Adipocyte (in vitro differentiated cells): ENCODE results near the gene CHPF.

Experiments used
- DNase-seq: peaks from one replicate; pipeline ENCODE4 v3.0.0-alpha.2; 2015; ENCODE audit warnings: low read depth
- H3K27me3 ChIP-seq: replicated peaks from 2 replicates; pipeline ENCODE4 v1.7.0; 2013; ENCODE audit warnings: mild to moderate bottlenecking, low read length, moderate library complexity; ENCODE audit not compliant: control insufficient read depth, insufficient read depth
- H3K36me3 ChIP-seq: 2 replicates; pipeline ENCODE4 v1.7.0; 2013; ENCODE audit warnings: low read length, mild to moderate bottlenecking, moderate library complexity; ENCODE audit not compliant: control insufficient read depth, insufficient read depth, severe bottlenecking
- H3K4me1 ChIP-seq: 2 replicates; pipeline ENCODE4 v1.7.0; 2013; ENCODE audit warnings: mild to moderate bottlenecking, low read length, moderate library complexity; ENCODE audit not compliant: control insufficient read depth, insufficient read depth
- H3K4me3 ChIP-seq: 2 replicates; pipeline ENCODE4 v1.7.0; 2013; ENCODE audit warnings: mild to moderate bottlenecking, low read length, moderate library complexity
- H3K9ac ChIP-seq: 2 replicates; pipeline ENCODE4 v1.7.0; 2013; ENCODE audit warnings: mild to moderate bottlenecking, low read length, moderate library complexity
- H3K9me3 ChIP-seq: 2 replicates; pipeline ENCODE4 v1.7.0; 2013; ENCODE audit warnings: mild to moderate bottlenecking, low read length, moderate library complexity; ENCODE audit not compliant: control insufficient read depth

Gene CHPF

GRCh38 chr2:219506802-219507526 is 36.6 kb downstream of the CHPF start:
- DNase-seq: no peak
- H3K36me3 ChIP-seq: peaks cover 42% of the 10 kb centered on the region
- peaks cover 5% of the 10 kb centered on the region for H3K27me3 ChIP-seq
- no peaks in the 10 kb centered on the region for H3K9me3 ChIP-seq
- peaks cover 13% of the 10 kb centered on the region for H3K4me1 ChIP-seq
- no peak overlapping the region for H3K4me3 ChIP-seq
- no peak overlapping the region for H3K9ac ChIP-seq

GRCh38 chr2:219506153-219506801 is 37.3 kb downstream of the CHPF start:
- no peak overlapping the region for H3K9ac ChIP-seq

DNA sequence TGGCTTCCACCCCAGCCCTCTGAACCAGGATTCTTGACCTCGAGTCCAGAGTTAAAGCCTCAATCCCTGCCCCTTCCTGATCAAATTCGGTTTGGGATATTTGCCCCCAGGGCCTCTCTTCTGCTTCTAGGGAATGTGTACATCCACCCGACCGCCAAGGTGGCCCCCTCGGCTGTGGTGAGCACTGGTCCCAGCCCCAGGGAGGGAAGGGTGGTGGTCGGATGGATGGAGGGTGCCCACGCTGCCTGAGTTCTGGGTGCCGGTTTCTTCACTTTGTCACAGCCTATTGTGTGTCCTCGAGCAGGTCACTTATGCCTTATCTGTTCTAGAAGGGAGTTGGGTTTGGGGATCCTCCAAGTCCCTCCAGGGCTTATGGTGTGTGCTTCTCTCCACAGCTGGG is 38.0 kb downstream of the CHPF start:
- Histone ChIP-seq H3K27me3 (no peaks in the 10 kb centered on the region), H3K9me3 (no peaks in the 10 kb centered on the region), H3K36me3 (peaks cover 42% of the 10 kb centered on the region), H3K4me1 (peaks cover 13% of the 10 kb centered on the region), H3K9ac (no peak overlapping the region), H3K4me3 (no peak overlapping the region)
- DNase-seq: no peak

More at GRCh38 chr2:219506153-219506801, 37.3 kb downstream of the CHPF start:
- Histone ChIP-seq H3K9me3 (no peaks in the 10 kb centered on the region), H3K4me1 (peaks cover 13% of the 10 kb centered on the region), H3K27me3 (peaks cover 2% of the 10 kb centered on the region), H3K36me3 (peaks cover 42% of the 10 kb centered on the region), H3K4me3 (no peak overlapping the region)
- DNase-seq: no peak

GRCh38 chr2:219502618-219503017 is 41.0 kb downstream of the CHPF start:
- no peak overlapping the region for H3K4me3 ChIP-seq
- H3K9ac ChIP-seq: no peak overlapping the region
- no peaks in the 10 kb centered on the region for H3K27me3 ChIP-seq
- no peaks in the 10 kb centered on the region for H3K9me3 ChIP-seq
- peaks cover 22% of the 10 kb centered on the region for H3K4me1 ChIP-seq
- DNase-seq: no peak
- H3K36me3 ChIP-seq: peaks cover 42% of the 10 kb centered on the region

GRCh38 chr2:219501849-219502248 is 41.8 kb downstream of the CHPF start:
- no peak for DNase-seq
- Histone ChIP-seq H3K9me3 (no peaks in the 10 kb centered on the region), H3K4me3 (no peak overlapping the region), H3K36me3 (peaks cover 42% of the 10 kb centered on the region), H3K27me3 (no peaks in the 10 kb centered on the region), H3K9ac (no peak overlapping the region), H3K4me1 (peaks cover 28% of the 10 kb centered on the region)

DNA sequence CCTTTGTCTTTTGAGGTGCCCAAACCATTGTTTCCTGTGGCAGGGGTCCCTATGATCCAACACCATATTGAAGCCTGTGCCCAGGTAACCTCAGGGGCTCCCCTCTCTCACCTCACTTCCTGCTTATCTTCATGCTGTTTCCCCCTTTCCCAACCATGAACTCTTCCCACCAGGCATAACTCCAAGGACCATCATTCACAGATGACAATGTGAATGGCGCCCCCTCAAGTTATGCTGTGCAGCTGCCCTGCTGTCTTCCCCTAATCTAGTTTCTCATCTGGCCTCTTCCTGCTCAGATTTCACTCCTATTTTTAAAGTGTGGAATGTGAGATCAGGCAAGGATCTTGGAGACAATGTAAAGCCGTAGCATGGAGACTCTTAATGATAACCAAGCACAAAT is 43.5 kb downstream of the CHPF start:
- Histone ChIP-seq H3K4me3 (peak overlapping the region; percentile 92), H3K36me3 (peaks cover 27% of the 10 kb centered on the region), H3K9me3 (no peaks in the 10 kb centered on the region), H3K9ac (peak overlapping the region; percentile 1), H3K4me1 (peaks cover 33% of the 10 kb centered on the region), H3K27me3 (no peaks in the 10 kb centered on the region)
- DNase-seq: peak; percentile 58

DNA sequence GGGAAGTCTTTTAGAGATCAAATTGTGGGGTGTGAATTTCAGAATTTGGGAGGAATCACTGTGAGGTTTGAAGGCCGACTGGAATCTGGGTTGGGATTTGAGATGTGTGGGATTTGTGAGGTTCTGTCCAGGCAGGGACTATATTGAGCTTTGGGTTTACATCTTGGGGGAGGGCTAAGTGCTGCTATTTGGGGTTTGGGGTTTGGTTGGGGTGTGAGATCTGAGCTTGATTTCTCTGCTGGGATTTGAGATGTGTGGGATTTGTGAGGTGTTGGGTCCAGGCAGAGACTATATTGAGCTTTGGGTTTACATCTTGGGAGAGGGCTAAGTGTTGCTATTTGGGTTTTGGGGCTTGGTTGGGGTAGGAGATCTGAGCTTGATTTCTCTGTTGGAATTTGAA is 44.1 kb downstream of the CHPF start:
- Histone ChIP-seq H3K27me3 (no peaks in the 10 kb centered on the region), H3K36me3 (peaks cover 21% of the 10 kb centered on the region), H3K9me3 (no peaks in the 10 kb centered on the region), H3K4me1 (peaks cover 33% of the 10 kb centered on the region), H3K9ac (peak overlapping the region; percentile 99), H3K4me3 (peak overlapping the region; percentile 92)
- no peak for DNase-seq

DNA sequence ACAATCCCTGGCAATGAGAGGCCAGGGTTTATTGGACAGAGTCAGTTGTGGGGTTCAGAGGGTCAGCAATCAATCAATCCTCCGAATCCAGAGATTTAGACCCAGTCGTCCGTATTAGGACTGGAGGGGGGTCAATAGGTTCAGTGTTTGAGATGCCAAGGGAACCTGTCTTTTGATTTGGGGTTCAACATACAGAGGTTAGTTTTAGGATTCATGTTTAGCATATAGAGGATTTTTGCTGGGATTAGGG is 44.6 kb downstream of the CHPF start:
- peaks cover 33% of the 10 kb centered on the region for H3K4me1 ChIP-seq

GRCh38 chr2:219498280-219499057 is 45.1 kb downstream of the CHPF start, which contains the start of gene GMPPA:
Gene GMPPA (plus strand): TSS chr2:219498891. CDS start chr2:219499976, 1,085 bp downstream.
- no peaks in the 10 kb centered on the region for H3K9me3 ChIP-seq
- H3K4me1 ChIP-seq: peaks cover 33% of the 10 kb centered on the region
- peak within 1 kb of the TSS; percentile 92 for H3K4me3 ChIP-seq
- H3K9ac ChIP-seq: peak within 1 kb of the TSS; percentile 99
- no peaks in the 10 kb centered on the region for H3K27me3 ChIP-seq
- peak; percentile 99 for DNase-seq
- peaks cover 11% of the 10 kb centered on the region for H3K36me3 ChIP-seq

More for the DNA sequence above, 44.6 kb downstream of the CHPF start:
- no peaks in the 10 kb centered on the region for H3K9me3 ChIP-seq
- H3K4me3 ChIP-seq: peak overlapping the region; percentile 92
- DNase-seq: no peak
- H3K36me3 ChIP-seq: peaks cover 16% of the 10 kb centered on the region
- H3K27me3 ChIP-seq: no peaks in the 10 kb centered on the region
- peak overlapping the region; percentile 99 for H3K9ac ChIP-seq

GRCh38 chr2:219497495-219498279 is 45.9 kb downstream of the CHPF start:
- Histone ChIP-seq H3K36me3 (peaks cover 6% of the 10 kb centered on the region), H3K4me3 (peak overlapping the region; percentile 92), H3K9me3 (no peaks in the 10 kb centered on the region), H3K27me3 (no peaks in the 10 kb centered on the region), H3K4me1 (peaks cover 33% of the 10 kb centered on the region), H3K9ac (peak overlapping the region; percentile 99)
- DNase-seq: peak; percentile 89
